GM19468 (cell line): ENCODE measurements around the gene KIAA0232.
"Not testable (repeated sequence)": the region's sequence is repeated elsewhere in the genome, so short reads cannot be mapped to it uniquely, and the experiment has no call there.

Source experiments
- ATAC-seq: cut with Tn5 transposase; IDR thresholded peaks from one replicate; pipeline ENCODE4 v1.9.1; 2021; ENCODE audit warnings: mild to moderate bottlenecking, moderate library complexity, moderate number of reproducible peaks; ENCODE audit not compliant: unreplicated experiment; ENCODE audit errors: extremely low read depth

Gene KIAA0232

DNA sequence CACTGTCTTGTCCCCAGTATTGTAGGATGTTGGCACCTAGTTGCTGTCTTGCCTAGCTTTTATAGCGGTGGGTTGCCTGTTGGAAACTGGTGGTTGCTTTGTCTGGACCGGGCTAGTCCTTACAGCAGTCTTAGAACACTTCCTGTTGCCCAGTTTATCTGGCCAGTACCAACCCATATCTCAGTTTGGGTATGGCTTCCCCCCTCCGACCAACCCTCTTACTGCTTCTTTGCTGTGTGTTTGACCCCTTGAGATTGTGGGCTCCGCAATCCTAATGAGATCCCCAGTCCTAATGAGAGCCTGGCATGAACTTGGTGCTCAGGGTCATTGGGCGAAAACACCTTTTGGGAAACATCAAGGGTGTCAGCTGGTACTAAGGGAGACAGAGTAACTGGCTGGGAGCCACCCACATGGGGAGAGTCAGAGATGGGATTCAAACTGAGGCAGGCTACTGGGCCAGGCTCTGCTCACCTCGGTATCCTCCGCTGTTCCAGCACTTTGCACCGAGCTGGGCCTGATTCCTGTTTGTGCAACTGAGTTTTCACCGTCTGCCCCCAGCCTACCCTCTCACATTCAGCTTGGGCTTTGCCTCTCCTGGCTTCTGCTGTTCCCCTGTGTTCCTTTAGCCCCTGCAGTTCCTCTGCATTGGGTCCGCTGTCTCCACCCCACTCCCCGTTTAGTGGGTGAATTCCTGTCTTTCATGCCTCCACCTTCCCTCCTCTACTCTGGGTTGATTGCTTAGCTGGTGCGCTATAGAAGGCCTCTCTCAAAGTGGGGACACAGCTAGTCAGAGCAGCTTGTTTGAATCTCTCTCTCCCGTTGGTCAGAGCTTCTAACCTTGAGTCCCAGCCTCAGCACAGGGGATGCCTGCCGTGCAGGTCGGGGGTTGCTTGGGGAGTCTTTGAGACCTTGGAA lies 128.7 kb downstream of the KIAA0232 start:
- no peak for ATAC-seq

DNA sequence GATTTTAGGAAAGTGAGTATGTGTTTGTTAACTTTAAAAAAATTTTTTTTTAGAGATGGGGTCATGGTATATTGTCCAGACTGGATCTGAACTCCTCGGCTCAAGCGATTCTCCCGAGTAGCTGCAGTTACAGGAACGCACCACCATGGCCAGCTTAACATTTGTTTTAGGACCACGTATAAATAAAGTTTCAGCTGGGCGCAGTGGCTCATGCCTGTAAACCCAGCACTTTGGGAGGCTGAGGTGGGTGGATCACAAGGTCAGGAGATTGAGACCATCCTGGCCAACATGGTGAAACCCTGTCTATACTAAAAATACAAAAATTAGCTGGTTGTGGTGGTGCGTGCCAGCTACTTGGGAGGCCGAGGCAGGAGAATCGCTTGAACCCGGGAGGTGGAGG lies 129.4 kb downstream of the KIAA0232 start:
- ATAC-seq: not testable (repeated sequence)

DNA sequence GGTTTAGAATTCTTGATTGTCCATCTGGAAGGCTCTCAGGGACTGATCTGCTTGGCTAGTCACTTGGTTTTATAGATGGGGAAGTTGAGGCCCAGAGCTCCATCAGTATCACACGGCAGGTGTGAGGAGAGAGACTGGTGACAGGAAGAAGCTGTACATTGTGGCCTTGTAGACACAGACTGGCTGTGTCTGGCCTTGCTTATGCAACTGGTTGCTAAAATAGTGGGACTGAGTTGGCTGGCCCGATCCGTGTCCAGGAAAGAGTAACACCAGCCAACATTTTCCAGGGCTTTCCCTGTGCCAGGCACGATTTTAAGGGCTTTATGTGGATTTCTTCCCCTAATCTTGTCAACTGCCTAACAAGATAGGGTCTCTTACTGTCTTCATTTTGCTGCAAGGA lies 129.9 kb downstream of the KIAA0232 start:
- ATAC-seq: no peak

DNA sequence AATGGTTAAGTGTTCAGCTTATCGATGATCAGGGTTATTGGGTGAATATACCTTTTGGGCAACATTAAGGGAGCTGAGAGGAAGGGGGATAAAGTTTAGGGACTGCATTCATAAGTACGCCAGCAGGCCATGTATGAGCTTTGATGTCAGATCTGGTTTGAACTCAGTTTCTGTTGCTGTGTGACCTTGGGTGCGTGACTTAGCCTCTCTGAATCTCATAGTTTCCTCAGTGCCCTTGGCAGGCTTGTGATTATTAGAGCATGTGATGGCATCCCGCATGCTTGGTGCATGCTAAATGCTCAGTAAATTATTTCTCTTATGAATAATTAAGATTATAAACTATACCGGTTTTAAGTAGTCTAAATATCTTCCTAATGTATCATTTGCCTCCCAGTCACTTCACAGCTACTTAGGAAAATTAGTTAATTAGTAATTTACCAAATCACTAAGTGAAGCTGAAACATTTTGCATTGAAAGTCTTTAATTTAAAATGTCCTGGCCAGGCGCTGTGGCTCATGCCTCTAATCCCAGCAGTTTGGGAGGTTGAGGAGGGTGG lies 130.9 kb downstream of the KIAA0232 start:
- no peak for ATAC-seq

DNA sequence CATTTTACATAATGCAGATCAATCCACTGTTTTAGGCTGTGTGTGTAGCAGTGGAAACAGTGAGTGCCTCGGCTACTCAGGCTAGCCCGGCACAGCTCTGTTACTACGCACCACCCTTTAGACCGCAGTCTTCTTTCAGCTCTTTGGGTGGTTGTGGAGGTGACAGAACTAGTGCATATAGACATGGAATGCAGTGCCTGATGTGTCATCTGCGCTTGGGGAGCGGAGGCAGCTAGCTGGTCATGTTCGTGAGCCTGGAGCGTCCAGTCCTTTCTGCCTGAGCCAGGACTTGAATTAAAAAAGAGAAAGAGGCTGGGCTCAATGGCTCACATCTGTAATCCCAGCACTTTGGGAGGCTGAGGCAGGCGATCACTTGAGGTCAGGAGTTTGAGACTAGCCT lies 131.9 kb downstream of the KIAA0232 start:
- ATAC-seq: no peak

DNA sequence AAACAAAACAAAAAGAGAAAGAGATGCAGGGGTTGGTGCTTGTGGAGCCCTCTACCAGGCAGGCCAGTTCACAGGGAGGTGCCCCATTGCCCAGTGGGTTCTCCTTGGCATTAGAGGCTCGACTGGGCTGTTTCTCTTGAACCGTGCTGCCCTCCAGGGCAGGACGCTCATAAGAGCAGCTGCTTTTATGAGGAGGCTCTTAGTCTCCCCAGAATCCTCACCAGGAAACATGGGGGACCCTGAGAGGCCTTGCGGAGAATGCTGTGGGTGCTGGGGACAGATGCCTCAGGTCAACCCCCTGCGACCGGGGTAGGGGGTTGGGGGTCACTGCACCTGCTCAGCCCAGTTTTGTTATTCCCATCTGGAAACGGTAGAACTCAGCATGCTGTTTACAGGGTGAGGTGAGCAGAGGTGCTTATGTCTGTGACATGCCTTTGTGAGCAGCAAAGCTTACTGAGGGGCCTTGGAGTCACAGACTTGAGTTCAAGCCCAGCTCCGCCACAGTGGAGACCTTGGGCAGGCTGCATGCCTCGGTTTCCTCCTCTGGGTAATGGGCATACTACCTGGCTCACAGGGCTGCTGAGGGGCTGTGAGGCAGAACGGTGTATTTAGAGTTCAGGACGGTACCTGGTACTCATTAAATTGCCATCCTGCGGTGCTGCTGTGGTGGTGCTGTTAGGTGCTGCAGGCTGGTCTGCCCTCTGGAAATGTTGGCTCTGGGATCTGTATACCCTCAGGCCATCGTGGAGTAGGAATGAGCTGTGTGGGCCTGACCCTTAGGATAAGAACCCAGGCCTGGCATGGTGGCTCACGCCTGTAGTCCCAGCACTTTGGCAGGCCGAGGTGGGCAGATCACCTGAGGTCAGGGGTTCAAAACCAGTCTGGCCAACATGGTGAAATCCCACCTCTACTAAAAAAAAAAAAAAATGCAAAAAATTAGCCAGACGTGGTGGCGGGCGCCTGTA lies 132.8 kb downstream of the KIAA0232 start:
- ATAC-seq: no peak

DNA sequence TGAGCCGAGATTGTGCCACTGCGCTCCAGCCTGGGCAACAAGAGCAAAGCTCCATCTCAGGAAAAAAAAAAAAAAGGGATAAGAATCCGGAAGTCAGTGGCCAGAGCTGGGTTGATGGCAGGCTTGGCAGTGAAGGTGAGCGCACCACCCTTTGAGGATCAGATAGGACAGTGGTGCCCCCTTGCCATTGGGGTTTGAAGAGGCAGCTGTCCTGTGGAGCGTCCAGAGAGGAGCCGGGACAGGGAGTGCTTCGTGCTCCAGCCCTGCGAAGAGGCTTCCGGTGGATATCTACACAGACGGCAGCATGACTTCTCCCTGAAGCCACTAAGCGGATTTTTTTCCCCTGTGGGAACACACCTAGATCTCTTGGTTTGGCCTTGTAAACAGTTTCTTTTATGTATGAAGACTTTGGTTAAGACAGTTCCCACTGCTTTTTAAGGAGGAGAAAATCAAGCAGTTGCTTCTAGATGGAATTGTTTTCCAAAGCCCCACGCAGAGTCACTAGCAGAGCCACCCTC lies 133.6 kb downstream of the KIAA0232 start:
- no peak for ATAC-seq

DNA sequence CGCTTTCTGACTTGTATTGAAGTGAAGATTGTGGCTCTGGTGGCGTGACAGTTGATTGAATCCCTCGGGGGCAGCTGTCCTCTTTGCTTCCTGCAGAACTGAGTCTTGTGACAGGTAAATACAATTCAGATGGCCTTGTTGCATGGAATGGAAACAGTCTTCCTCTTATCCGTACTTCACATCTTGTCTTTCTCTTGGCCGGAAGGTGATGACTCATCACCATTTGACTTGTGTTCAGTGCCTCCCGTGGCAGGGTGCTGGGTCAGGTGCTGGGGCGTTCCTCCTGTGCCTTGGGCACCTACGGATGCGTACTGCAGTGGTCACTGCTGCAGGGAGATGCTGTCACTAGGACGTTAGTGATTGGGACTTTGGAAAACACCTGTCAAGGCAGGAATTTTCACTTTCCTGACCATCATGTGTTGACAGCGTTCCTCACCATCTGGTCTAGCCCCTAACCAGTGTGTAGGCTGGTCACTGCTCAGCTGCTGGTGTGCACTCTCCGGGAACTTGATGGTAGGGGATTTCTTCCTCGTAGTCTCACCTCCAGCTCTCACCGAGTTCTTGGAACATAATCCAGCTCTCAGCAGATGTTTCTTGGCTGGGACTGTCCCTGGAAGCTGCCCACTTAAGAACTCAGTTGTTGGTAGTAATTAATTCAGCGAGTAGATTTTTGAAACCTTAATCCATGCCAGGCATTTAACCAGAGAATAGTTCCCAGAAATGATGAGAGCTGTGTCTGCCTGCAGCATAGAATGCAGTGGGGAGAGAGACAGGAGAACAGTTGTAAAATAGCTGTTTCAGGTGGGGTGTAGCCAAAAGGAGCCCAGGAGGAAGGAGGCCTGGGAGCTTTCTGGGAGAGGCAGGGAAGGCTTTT lies 134.3 kb downstream of the KIAA0232 start:
- no peak for ATAC-seq

DNA sequence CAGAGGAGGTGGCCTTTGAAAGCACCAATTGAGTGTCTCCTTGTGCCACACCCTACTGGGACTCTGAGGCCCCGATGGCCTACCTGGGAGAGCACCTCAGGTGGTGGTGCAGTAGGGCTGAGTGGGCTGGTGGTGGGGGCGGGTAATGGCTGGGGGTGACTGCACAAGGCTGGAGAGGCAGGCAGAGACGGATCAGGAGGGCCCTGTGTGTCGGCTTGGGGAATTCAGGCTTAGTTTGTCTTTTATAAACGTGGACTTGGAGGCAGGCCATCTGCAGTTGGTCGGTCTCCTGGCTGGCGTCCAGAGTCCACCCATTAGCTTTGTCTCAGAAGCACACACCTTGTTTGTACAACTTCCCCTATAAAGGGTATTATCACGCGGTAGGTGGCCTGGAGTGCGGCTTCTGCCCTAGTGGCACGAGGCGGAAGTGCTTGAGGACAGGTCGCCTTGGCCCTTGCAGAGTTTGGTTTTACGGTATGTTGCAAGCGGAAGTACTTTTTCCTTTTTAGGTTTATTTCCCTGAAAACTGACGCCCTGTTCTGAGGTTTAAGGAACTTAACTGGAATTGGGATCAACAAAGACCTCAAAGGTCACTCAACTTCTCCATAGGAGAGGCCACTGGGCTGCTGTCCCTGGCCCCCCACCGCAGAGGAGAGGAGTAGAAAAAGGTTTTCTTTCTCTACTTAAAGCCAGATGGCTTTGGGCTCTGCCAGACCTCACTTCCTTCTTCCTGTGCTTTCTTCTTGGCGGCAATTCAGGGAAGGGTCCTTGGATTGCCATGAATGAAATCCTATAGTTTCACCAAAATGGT lies 135.1 kb downstream of the KIAA0232 start:
- ATAC-seq: peak; percentile 41

DNA sequence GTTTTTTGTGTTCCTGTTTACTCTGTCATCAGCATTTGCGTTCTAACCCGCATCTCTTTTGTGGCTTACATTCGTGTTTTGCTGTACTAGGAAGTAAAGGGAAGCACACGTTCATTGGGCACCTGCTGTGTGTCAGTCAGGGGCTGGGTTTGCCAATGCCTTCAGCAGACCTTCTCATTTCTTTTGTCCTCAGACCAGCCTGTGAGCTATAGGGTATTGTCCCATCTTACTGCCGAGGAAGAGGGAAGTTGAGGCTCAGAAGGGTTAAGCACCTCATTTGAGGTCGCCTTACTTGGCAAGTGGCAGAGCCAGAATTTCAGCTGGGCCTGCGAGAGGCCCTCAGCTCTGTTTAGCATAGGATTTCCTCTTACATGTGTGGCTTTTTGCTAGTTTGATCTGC lies 135.8 kb downstream of the KIAA0232 start:
- ATAC-seq: no peak

DNA sequence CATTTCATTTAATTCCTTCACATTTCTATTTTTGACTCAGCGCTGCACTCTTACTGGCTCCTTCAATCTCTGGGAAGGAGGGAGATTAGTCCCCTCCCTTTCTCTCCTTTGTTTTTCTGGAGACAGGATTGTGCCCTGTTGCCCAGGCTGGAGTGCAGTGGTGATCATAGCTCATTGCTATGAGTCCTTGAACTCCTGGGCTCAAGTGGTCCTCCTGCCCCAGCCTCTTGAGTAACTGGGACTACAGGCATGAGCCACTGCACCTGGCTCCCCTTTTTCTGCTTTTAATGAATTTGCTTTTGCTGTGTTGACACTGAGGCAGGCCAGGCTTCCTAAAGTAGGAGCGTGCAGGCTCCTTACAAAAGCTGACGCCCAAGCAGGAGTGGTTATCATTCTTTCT lies 137.6 kb downstream of the KIAA0232 start:
- ATAC-seq: no peak

DNA sequence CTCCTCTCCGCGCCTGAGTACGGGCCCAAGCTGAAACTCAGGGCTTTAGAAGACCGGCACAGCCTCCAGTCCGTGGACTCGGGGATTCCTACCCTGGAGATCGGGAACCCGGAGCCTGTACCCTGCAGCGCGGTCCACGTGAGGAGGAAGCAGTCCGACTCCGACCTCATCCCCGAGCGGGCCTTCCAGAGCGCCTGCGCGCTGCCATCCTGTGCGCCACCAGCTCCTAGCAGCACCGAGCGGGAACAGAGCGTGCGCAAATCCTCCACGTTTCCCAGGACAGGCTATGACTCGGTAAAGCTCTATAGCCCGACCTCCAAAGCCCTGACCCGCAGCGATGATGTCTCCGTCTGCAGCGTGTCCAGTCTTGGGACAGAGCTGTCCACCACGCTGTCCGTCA lies 141.0 kb downstream of the KIAA0232 start:
- ATAC-seq: no peak

DNA sequence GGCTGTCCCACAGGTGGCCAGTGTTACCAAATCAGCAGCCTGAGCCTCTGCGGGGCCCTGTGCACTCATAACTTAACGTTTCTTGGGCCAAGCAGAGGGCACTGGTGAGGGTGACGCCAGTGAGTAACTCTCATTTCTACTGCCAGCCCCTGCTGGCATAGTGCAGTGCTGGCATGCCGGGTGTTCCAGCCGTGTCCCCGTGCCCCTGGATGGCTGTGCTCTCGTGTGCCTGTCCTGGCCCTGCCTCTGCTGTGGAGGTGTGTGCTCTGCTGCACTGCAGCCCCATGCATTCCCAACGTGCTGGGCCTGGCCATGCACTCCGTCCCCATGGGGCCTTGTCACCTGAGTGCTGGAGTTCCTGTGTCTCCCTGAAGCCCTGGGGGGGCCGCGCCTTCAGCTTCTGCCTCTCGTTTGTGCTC lies 141.8 kb downstream of the KIAA0232 start:
- ATAC-seq: no peak

DNA sequence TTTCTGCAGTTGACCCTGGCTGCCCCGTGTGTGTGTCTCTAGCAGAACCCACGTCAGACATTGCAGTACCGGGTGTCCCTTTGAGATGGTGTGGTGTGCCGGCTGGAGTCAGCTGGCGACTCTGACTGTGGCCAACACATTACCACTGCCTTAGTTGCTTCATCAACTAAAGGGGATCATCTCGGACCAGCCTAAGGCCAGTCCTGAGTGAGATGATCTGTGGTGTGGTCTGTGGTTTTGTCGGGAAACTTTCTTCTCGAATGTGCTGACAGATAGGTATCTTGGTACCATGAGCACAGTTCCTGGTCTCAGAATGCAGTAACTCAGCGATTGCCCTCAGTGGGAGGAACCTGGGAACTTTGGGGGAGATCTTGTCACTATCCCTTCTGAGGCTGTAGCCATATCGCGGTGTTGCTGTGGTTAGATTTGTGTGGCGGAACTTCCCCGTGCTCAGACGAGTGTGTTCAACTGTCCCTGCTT lies 142.9 kb downstream of the KIAA0232 start:
- ATAC-seq: no peak

DNA sequence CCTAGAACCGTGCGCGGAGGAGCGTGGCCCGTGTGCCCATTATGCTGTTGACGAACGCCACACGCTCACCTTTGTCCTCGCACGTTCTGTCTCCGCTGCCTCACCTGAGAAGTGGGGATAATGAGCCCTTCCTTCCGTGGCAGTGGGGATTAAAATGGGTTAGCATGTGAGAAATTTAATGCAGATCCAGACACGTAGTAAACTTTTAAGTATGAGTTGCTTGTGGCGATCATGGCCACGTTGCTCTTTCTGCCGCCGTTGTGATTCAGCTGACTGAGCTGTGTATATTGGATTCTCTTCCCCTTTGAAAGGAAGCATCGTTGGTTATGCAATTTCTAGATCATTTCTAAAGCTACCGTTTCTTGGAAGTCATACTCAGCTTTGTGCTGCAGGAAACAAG lies 143.6 kb downstream of the KIAA0232 start:
- ATAC-seq: no peak

DNA sequence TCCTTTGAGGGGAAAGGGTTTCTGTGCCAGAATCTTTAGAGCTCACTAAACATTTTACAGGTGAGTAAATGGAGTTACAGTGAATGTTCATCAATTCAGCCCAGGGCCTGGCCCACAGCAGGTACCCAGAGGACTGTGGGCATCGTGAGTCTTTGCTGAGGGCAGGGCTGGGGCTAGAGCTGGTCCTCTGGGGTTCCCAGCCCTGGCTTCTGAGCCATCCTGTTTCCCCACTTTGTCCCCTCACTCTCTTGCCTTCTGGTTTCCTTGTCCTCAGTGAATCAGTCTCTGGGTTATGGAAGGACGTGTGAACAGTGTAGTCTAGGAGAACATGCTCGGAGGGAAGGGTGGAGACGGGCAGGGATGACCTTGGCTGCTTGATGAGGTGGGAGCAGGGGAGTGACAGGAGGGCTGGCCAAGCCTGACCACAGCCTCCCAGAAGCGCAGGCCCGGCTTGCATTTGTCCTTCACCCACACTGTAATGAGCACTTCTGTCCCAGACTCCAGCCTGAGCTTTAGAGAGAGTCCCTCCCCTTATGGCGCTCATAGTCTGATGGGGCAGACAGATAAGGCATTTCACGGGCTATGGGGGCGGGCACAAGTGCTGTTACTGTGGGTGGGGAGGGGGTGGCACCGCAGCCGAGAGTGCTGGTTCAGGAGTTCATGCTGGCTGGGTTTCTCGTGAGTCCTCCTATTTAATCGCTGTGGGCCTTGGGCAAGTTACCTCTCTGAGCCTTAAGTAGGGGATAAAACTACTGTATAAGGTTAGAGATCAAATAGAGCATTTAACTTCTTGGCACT lies 144.4 kb downstream of the KIAA0232 start:
- no peak for ATAC-seq

DNA sequence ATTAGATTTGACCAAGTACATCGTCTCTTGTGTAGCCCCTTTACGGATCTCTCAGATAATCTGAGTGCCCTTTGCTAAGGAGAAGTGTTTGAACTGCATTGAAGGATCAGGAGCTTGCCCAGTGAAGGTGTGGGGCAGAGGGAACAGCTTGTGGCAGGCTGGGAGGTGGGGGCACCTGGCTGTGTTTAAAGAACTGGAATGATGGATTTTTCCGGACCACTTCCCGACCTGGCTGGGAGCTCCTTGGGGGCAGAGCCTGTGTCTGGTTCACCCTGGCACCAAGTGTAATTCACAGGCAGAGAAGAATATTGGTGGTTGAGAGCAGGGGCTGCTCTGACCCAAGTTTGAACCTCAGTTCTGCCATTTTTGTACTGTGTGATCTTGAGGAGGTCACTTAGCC lies 145.6 kb downstream of the KIAA0232 start:
- no peak for ATAC-seq

DNA sequence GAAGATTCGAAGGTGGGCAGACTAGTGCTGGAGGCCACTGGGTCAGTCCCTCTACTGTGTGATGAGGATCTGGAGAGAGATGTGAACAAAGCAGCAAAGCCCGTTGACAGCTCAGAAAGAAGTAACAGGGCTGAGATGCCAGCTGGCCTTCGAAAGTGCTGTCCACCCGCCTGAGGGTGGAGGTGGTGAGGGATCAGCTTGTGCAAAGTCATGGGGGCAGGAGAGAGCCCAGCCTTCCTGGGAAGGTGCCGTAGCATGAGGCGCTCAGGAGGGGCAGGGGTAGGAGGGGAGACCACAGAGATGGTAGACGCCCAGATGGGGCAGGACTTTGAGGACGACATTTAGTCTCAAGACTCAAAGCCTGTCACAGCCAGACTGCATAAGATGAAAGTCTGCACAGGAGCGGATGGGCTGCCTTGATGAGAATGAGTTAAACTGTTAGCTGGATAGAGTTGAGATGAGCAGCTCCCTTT lies 146.8 kb downstream of the KIAA0232 start:
- ATAC-seq: no peak
